Osteoblast (primary cell): ENCODE data around the gene AARS2. TPM values are rescaled to one million over a fixed set of nuclear protein-coding genes. Genes with fewer than 3 reads are reported as not detected.

Experiments
- DNase-seq: peaks from one replicate; pipeline ENCODE4 v3.0.0; 2011; ENCODE audit warnings: low spot score, mixed read lengths; ENCODE audit not compliant: insufficient read length; ENCODE audit errors: missing footprints
- H2AFZ ChIP-seq: 2 replicates; pipeline ENCODE4 v1.6.0; 2011; ENCODE audit warnings: mild to moderate bottlenecking, low read length
- H3K27ac ChIP-seq: 2 replicates; pipeline ENCODE4 v1.5.1; 2011; ENCODE audit warnings: mild to moderate bottlenecking, low read depth, low read length, moderate library complexity
- H3K27me3 ChIP-seq: 2 replicates; pipeline ENCODE4 v1.6.0; 2012; ENCODE audit warnings: mild to moderate bottlenecking, control low read depth, inconsistent platforms, low read length, moderate library complexity; ENCODE audit not compliant: insufficient read depth
- H3K36me3 ChIP-seq: 2 replicates; pipeline ENCODE4 v1.5.1; 2011; ENCODE audit warnings: mild to moderate bottlenecking, low read length, control low read depth, moderate library complexity; ENCODE audit not compliant: insufficient read depth
- H3K4me1 ChIP-seq: 2 replicates; pipeline ENCODE4 v1.5.1; 2011; ENCODE audit warnings: mild to moderate bottlenecking, low read length, control low read depth, moderate library complexity; ENCODE audit not compliant: insufficient read depth
- H3K4me2 ChIP-seq: 2 replicates; pipeline ENCODE4 v1.6.0; 2011; ENCODE audit warnings: mild to moderate bottlenecking, low read length; ENCODE audit not compliant: insufficient read depth
- H3K4me3 ChIP-seq: fragments of 200-600 bp; sonication (generic); 3 replicates; pipeline ENCODE4 v1.5.1; 2012; ENCODE audit warnings: mild to moderate bottlenecking, low read length, inconsistent platforms; ENCODE audit not compliant: insufficient read depth
- H3K79me2 ChIP-seq: 2 replicates; pipeline ENCODE4 v1.6.0; 2012; ENCODE audit warnings: mild to moderate bottlenecking, low read length, control low read depth, inconsistent platforms; ENCODE audit not compliant: insufficient read depth
- H3K9me3 ChIP-seq: 2 replicates; pipeline ENCODE4 v1.5.1; 2011; ENCODE audit warnings: low read depth, low read length, control low read depth
- H4K20me1 ChIP-seq: 2 replicates; pipeline ENCODE4 v1.6.0; 2012; ENCODE audit warnings: mild to moderate bottlenecking, low read length, control low read depth; ENCODE audit not compliant: insufficient read depth
- total RNA-seq: library from RNA; depleted of rRNA; stranded (reverse); fragments of >200 nt; gene quantifications from 2 replicates; pipeline ENCODE4 v1.2.3, GENCODE V29; 2012
- TF ChIP-seq, protein P1 (sequence below): IDR thresholded peaks from 2 replicates; pipeline ENCODE4 v1.5.1; 2011; ENCODE audit warnings: mild to moderate bottlenecking, low read depth, low read length, moderate library complexity; ENCODE audit errors: extremely low read depth

AARS2 gene
- total RNA-seq, 1 donor, result 6.2 TPM

DNA sequence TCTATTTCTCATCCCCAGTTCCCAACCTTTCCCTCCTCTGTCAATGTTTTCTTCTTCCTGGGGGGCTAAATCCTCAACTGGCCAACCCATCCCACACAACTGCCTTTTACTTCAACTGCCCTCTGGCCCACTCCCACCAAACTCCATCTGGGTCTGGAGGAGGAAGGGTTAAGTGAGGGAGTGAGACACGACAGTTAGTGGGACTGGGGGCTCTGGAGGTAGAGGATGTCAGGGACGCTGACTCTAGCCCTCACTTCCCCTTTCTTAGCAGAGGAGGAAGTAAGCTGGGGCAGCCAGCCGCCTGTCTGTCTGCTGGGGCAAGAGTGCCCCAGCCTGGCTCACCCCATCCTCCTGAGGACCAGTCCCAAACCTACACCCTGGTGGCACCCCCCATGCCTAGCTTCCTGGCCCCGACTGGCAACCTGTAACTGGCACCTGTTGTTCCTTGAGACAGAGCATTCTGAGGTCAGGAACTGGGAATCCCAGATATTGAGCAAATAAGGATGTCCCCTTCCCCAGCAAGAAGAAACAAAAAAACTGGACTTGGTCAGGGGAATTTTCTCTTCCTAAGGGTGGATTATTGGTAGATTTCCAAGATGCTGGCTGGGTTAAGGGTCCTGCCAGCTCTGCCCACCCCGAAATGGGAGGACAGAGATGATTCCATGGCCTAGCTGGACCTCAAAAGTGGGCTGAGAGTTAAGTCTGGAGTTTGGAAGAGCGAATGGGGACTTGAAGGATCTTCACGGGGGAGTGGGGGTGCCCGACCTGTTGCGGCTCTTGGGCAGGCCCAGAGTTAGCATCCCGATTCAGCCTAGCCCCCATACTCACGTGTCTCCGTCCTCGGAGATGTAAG is 48.8 kb downstream of the AARS2 start:
- peaks cover 25% of the 10 kb centered on the region for H3K79me2 ChIP-seq
- H2AFZ ChIP-seq, result peak overlapping the region; percentile 86
- H3K4me3 ChIP-seq, result peak overlapping the region; percentile 90
- H4K20me1 ChIP-seq, result peaks cover 8% of the 10 kb centered on the region
- TF ChIP-seq, protein P1, sequence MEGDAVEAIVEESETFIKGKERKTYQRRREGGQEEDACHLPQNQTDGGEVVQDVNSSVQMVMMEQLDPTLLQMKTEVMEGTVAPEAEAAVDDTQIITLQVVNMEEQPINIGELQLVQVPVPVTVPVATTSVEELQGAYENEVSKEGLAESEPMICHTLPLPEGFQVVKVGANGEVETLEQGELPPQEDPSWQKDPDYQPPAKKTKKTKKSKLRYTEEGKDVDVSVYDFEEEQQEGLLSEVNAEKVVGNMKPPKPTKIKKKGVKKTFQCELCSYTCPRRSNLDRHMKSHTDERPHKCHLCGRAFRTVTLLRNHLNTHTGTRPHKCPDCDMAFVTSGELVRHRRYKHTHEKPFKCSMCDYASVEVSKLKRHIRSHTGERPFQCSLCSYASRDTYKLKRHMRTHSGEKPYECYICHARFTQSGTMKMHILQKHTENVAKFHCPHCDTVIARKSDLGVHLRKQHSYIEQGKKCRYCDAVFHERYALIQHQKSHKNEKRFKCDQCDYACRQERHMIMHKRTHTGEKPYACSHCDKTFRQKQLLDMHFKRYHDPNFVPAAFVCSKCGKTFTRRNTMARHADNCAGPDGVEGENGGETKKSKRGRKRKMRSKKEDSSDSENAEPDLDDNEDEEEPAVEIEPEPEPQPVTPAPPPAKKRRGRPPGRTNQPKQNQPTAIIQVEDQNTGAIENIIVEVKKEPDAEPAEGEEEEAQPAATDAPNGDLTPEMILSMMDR, result no peak
- peaks cover 10% of the 10 kb centered on the region for H3K36me3 ChIP-seq
- peak overlapping the region; percentile 92 for H3K4me2 ChIP-seq
- peaks cover 13% of the 10 kb centered on the region for H3K27me3 ChIP-seq
- peak; percentile 78 for DNase-seq
- peak overlapping the region; percentile 60 for H3K27ac ChIP-seq
- H3K9me3 ChIP-seq, result no peaks in the 10 kb centered on the region
- H3K4me1 ChIP-seq, result peaks cover 15% of the 10 kb centered on the region

DNA sequence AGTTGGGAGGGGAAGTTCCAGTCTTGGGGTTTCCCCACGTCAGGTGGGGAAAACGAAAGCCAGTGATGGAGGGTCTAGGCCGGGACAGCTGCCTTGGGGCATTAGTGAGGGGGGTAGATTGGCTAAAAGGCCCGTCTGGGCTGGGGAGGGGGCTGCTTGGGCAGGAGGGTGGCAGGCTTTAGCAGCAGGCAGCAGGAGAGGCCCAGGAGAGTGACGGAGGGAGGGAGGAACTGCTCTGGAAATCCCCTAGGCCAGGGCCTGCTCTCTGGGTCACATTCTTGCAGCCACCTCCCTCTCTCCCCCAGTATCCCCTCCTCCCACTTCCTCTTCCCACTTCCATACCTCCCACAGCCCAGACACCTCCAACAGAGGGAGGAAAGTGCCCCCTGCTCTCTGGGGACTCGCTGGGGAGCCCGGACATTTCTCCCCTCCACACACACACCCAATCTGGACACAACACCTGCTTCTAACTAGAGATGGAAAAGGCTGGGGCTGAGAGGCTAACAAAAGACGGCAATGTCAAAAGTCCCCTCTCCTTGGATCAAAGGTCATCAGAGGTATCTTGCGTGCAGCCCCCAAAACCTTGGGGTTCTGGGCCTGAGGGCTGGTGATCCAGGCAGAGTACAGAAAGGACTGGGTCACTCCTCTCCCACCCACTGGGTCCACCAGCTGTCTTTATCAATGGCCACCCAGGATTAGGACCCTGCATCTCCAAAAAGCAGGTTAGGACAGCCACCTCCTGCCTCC is 49.6 kb downstream of the AARS2 start:
- Histone ChIP-seq H4K20me1 (peaks cover 8% of the 10 kb centered on the region), H3K4me3 (peak overlapping the region; percentile 90), H3K79me2 (peaks cover 25% of the 10 kb centered on the region), H3K36me3 (peaks cover 10% of the 10 kb centered on the region), H3K4me2 (peak overlapping the region; percentile 92), H3K27ac (no peak overlapping the region), H3K27me3 (peaks cover 5% of the 10 kb centered on the region), H3K4me1 (peaks cover 15% of the 10 kb centered on the region), H3K9me3 (no peaks in the 10 kb centered on the region), H2AFZ (no peak overlapping the region)
- TF ChIP-seq, protein P1, result no peak
- peak; percentile 91 for DNase-seq

DNA sequence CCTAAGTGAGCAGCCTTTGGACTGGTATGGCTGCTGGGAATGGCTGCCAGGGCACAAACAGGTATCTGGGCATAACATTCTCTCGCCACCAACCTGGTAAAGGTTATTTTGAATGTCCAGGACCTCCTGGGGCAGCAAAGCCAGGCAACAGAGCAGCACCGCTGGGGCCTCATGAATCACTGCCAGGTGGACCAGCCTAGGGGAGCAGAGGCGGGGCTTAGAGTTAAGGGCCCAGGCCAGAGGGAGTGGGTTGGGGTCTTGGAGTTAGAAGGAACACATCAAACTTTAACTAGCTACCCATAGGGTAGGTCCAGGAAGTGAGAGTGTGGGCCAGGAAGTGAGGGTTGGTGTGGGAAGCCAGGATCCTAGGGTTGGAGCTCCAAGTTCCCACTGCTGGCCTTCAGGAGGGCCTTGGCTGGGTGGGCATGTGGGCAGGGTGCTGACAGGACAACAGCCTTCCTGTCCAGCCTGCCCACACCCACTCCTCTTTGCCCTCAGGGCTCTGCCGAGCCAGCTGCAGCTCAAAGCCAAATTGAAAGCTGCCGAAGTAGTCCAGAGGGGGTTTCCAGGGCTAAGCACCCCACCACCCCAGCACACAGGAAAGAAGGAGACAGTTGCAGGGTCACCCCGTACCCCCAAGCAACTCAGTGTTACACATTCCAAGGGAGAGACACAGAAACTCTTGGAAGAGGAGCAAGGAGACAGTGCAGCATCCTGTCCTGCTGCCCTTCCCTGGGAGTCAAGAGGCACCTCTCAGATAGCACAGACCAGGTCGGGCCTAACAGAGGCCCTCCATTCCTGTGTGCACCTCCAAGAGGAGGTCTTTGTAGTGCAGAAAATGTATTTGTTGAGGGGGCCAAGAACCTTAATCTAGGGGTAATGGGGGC is 50.4 kb downstream of the AARS2 start:
- Histone ChIP-seq H2AFZ (no peak overlapping the region), H3K4me3 (peak overlapping the region; percentile 90), H3K4me1 (peaks cover 18% of the 10 kb centered on the region), H3K4me2 (peak overlapping the region; percentile 92), H4K20me1 (peaks cover 8% of the 10 kb centered on the region), H3K9me3 (no peaks in the 10 kb centered on the region), H3K79me2 (peaks cover 25% of the 10 kb centered on the region), H3K27ac (no peak overlapping the region), H3K27me3 (no peaks in the 10 kb centered on the region), H3K36me3 (peaks cover 10% of the 10 kb centered on the region)
- TF ChIP-seq, protein P1, result no peak
- DNase-seq, result peak; percentile 77
